ENCODE results near the gene ARG2. TPM values are rescaled to one million over a fixed set of nuclear protein-coding genes. Genes with fewer than 3 reads are reported as not detected.

Gene ARG2
- total RNA-seq, 1 experiment from 2014 or later, result 35.2 TPM

DNA sequence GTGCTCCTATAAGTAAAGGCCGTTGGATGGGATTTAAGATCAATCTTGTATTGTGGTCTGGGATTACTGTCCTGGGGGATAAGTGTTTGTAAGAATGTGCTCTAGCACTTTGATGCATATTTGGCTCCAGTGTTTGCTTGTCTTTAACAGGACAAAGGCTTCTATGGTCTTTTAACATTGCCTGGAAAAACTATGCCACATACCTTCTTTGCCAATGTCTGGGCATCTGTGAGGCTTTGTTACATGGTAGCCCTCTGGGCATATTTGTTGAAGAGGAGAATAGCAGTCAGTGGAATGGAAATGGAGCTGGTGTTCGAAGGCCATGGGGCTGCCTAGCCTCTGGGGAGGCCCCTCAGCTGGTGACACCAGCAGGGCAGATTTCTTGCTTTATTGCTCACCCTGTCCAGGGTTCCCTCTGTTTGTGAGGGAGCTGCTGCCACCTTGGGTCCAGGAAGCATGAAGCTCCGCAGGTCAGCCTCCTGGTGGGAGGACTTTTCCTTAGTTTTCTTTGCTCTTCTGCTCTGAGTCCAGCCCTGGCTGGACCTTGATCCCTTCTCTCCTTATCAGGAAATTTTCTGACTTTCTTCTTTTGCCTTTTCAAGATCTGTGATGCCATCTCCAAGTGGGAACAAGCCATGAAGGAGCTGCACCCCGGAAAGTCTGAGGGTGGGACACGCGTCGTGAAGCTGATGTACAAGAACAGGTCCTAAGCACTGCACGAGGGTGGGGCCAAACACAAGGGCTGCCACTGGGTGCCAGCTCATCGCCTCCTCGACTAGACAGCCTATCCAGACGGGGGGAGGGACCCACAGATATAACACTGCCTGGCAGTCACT lies 39.2 kb upstream of the ARG2 start:
- Histone ChIP-seq H3T11ph (ENCODE audit: low read length) (no peak overlapping the region), H3K23me2 (ENCODE audit: insufficient read length, low read depth, low read length, poor library complexity, severe bottlenecking) (no peaks in the 10 kb centered on the region), H3K9ac (ENCODE audit: extremely low read depth, insufficient read length, low read length) (no peak overlapping the region), H3K4ac (ENCODE audit: low read depth, low read length) (no peak overlapping the region), H4K8ac (replicated peaks; ENCODE audit: insufficient read length, low read depth, low read length) (no peak overlapping the region), H3K79me1 (ENCODE audit: insufficient read depth, low read depth, low read length, poor library complexity, severe bottlenecking) (no peaks in the 10 kb centered on the region), H4K5ac (ENCODE audit: insufficient read length, low read depth, low read length) (no peak overlapping the region), H2BK5ac (ENCODE audit: insufficient read length, low read length) (no peak overlapping the region), H3K27ac (ENCODE audit: insufficient read length, low read depth, low read length) (no peak overlapping the region), H3K79me2 (ENCODE audit: insufficient read depth, low read length) (no peaks in the 10 kb centered on the region), H3K23ac (ENCODE audit: insufficient read length, low read depth, low read length) (no peak overlapping the region), H2BK20ac (ENCODE audit: low read depth, low read length, poor library complexity, severe bottlenecking) (no peak overlapping the region), H3K27me3 (ENCODE audit: insufficient read depth, low read length) (no peaks in the 10 kb centered on the region), H4K91ac (ENCODE audit: insufficient read length, low read depth, low read length) (no peak overlapping the region), H3K18ac (ENCODE audit: insufficient read length, low read depth, low read length) (no peak overlapping the region), H3K56ac (ENCODE audit: insufficient read length, low read depth, low read length) (no peak overlapping the region), H4K20me1 (ENCODE audit: control insufficient read depth, insufficient read depth, insufficient read length) (no peaks in the 10 kb centered on the region), H3K14ac (ENCODE audit: insufficient read depth, low read length) (no peak overlapping the region), H2BK120ac (ENCODE audit: low read depth, low read length, poor library complexity, severe bottlenecking) (no peak overlapping the region), H2AFZ (ENCODE audit: low read length) (no peak overlapping the region), H3K4me1 (ENCODE audit: insufficient read depth, low read length) (no peaks in the 10 kb centered on the region), H2BK15ac (ENCODE audit: low read depth, low read length) (no peak overlapping the region), H2BK12ac (ENCODE audit: insufficient read length, low read depth, low read length) (no peak overlapping the region), H3K4me2 (ENCODE audit: insufficient read depth, insufficient read length, low read length) (no peak overlapping the region), H3K9me3 (ENCODE audit: control insufficient read depth, low read depth, low read length) (no peaks in the 10 kb centered on the region), H2AK5ac (ENCODE audit: insufficient read length, low read length) (no peak overlapping the region)
- TF ChIP-seq, protein P1, sequence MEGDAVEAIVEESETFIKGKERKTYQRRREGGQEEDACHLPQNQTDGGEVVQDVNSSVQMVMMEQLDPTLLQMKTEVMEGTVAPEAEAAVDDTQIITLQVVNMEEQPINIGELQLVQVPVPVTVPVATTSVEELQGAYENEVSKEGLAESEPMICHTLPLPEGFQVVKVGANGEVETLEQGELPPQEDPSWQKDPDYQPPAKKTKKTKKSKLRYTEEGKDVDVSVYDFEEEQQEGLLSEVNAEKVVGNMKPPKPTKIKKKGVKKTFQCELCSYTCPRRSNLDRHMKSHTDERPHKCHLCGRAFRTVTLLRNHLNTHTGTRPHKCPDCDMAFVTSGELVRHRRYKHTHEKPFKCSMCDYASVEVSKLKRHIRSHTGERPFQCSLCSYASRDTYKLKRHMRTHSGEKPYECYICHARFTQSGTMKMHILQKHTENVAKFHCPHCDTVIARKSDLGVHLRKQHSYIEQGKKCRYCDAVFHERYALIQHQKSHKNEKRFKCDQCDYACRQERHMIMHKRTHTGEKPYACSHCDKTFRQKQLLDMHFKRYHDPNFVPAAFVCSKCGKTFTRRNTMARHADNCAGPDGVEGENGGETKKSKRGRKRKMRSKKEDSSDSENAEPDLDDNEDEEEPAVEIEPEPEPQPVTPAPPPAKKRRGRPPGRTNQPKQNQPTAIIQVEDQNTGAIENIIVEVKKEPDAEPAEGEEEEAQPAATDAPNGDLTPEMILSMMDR (conservative IDR thresholded peaks at IDR 0.05), result no peak
- no peak for DNase-seq
- no peak overlapping the region for H3K4me3 Mint-ChIP-seq
- H3K27ac Mint-ChIP-seq, result no peak overlapping the region
- H3K36me3 Mint-ChIP-seq (ENCODE audit: insufficient read depth in 1 of 3, low read depth in 3 of 3), result peaks cover 5 to 54% (median 32%) of the 10 kb centered on the region in 3 experiments; a peak in 6 of 7 replicates
- no CpG with 5 or more reads among the region's 11 CpGs for WGBS (ENCODE audit: extremely low coverage, insufficient read length, low lambda C conversion rate)
- H3K27me3 Mint-ChIP-seq (ENCODE audit: low read depth), result no peaks in the 10 kb centered on the region
- H3K4me1 Mint-ChIP-seq, result no peaks in the 10 kb centered on the region
- H3K9me3 Mint-ChIP-seq, result no peaks in the 10 kb centered on the region
